Heart left ventricle (tissue), 16 donors: ENCODE measurements around the gene CECR2. TPM values are rescaled to one million over a fixed set of nuclear protein-coding genes. Genes with fewer than 3 reads are reported as not detected.

Source experiments
- ATAC-seq, 4 donors: fragments of 200-7000 bp; cut with Tn5 transposase; one replicate each; pipeline ENCODE4 v1.9.1; 2020 to 2022; ENCODE audit warnings: moderate library complexity in 4 of 4, mild to moderate bottlenecking in 3 of 4, moderate number of reproducible peaks in 1 of 4
- DNase-seq, 5 donors: peaks; one replicate each; pipeline ENCODE4 v3.0.0-alpha.2; 2020
- H3K27ac ChIP-seq, 12 donors: fragments of 200-600 bp; sonication (generic) in 4 of 12; one replicate each; pipeline versions ENCODE4 v1.5.0 to v1.8.0; 2016 to 2022; ENCODE audit warnings: mild to moderate bottlenecking in 2 of 12
- H3K27me3 ChIP-seq, 9 donors: fragments of 200-600 bp; sonication (generic) in 2 of 9; one replicate each; pipeline versions ENCODE4 v1.5.1 to v1.8.0; 2016 to 2022; ENCODE audit warnings: mild to moderate bottlenecking in 3 of 9
- H3K36me3 ChIP-seq, 9 donors: fragments of 200-600 bp; sonication (generic) in 2 of 9; one replicate each; pipeline versions ENCODE4 v1.5.0 to v1.8.0; 2018 to 2022; ENCODE audit warnings: mild to moderate bottlenecking in 2 of 9
- H3K4me1 ChIP-seq, 12 donors: fragments of 200-600 bp; sonication (generic) in 4 of 12; one replicate each; pipeline versions ENCODE4 v1.5.0 to v1.8.0; 2016 to 2022; ENCODE audit warnings: mild to moderate bottlenecking in 3 of 12
- H3K4me3 ChIP-seq, 12 donors: fragments of 200-600 bp; sonication (generic) in 4 of 12; one replicate each; pipeline versions ENCODE4 v1.5.0 to v1.8.0; 2017 to 2022; ENCODE audit warnings: mild to moderate bottlenecking in 9 of 12, moderate library complexity in 4 of 12
- H3K9me3 ChIP-seq, 12 donors: fragments of 200-600 bp; sonication (generic) in 4 of 12; one replicate each; pipeline versions ENCODE4 v1.5.0 to v1.8.0; 2016 to 2022; ENCODE audit warnings: mild to moderate bottlenecking in 1 of 12
- POLR2A ChIP-seq, 2 donors: fragments of 450-650 bp; IDR thresholded peaks; one replicate each; pipeline ENCODE4 v1.6.1; 2017; ENCODE audit warnings: antibody characterized with exemption in 2 of 2, mild to moderate bottlenecking in 2 of 2, moderate library complexity in 2 of 2
- WGBS, 4 donors: extraction: QIAGEN DNeasy Blood & Tissue Kit in 2 of 4; methylation state at CpG; one replicate each; pipeline versions ENCODE4 v1.1.5 to v1.1.7; 2013 to 2018; 5-methylcytosine and 5-hydroxymethylcytosine counted together
- intact Hi-C, 10 donors: fragments of 100-400 bp; cut with DNase I; formaldehyde crosslinking; loops; one replicate each; pipeline versions ENCODE4 v1.11.1 to v1.14.2; 2022
- polyA plus RNA-seq, 2 donors: library from polyadenylated mRNA; stranded (reverse); fragments of 200-250 nt; gene quantifications; one replicate each; pipeline ENCODE4 v1.2.3, GENCODE V29; 2013
- total RNA-seq, 9 donors: library from RNA; depleted of rRNA in 2 of 9; stranded (reverse); fragments of >200 nt in 2 of 9; fragmentation: NEBNext Ultra II Directional in 3 of 9; extraction: Animal tissue kit (Norgen Biotek cat#: 25700) in 3 of 9; gene quantifications; one replicate each; pipeline versions ENCODE4 v1.1.0 to v1.2.4, GENCODE V29; 2016 to 2023
- TF ChIP-seq, protein P1 (sequence below), 12 donors: fragments of 200-600 bp; sonication (generic) in 4 of 12; IDR thresholded peaks; one replicate each; pipeline versions ENCODE4 v1.5.0 to v1.8.0; 2018 to 2022; ENCODE audit warnings: antibody characterized with exemption in 12 of 12, mild to moderate bottlenecking in 5 of 12
- donor health status: ischemic (EF 13 %, LVEDD 7.1; RV severe dilation, severe dysfunction).
- donor health status: healthy with polysubstance abuse.
- donor health status: DM: no; HTN: yes; CAD: no.
- donor health status: DM: no; HTN: no; CAD: no.
- donor health status: ischemic (EF 25% LVEDD 6.9; RV normal size, moderate dysfunction).
- donor health status: ischemic (EF 25% LVEDD 5.7; RV mildly dilated, moderate dysfunction).
- donor health status: healthy.
- donor health status: DM: yes; HTN: yes; CAD: no.
- donor health status: ischemic (EF 35%, LVEDD 5.7; RV mildly dilated, moderate dysfunction).
- donor health status: nonischemic (EF 11% LVEDD 7.7; RV severe dilation, severe dysfunction).
- donor health status: DM: yes; HTN: yes; CAD: no.
- donor health status: PGD.
- donor health status: ischemic (EF 29% LVEDD 5.4; RV normal size, mild dysfunction).
- donor health status: nonischemic (EF 23%, LVEDD 6.1; RV moderate dilation, normal function).

Gene CECR2
- total and polyA plus RNA-seq, 11 donors, result 3.8 to 11.6 (median 6.8) TPM

GRCh38 chr22:17554814-17555213 is 185.6 kb downstream of the CECR2 start:
- 81 to 93% (median 91%) methylated on average over 4 of the region's 4 CpGs for WGBS, 4 donors
- H3K4me3 ChIP-seq, result no peak overlapping the region
- H3K9me3 ChIP-seq, result no peaks in the 10 kb centered on the region
- H3K4me1 ChIP-seq, result peaks cover 0 to 7% (median 0%) of the 10 kb centered on the region in 12 donors
- H3K27me3 ChIP-seq, result no peaks in the 10 kb centered on the region
- peaks cover 0 to 28% (median 0%) of the 10 kb centered on the region in 9 donors for H3K36me3 ChIP-seq
- intact Hi-C loops, result loop anchor here in 6 of 10 donors (1.0 to 10.0 kb wide), 5 partner anchors 10 to 232 kb away; no protein-coding TSS in a partner anchor
- ATAC-seq, result no peak
- TF ChIP-seq POLR2A (IDR thresholded peaks at IDR 0.05), result no peak
- TF ChIP-seq, protein P1, sequence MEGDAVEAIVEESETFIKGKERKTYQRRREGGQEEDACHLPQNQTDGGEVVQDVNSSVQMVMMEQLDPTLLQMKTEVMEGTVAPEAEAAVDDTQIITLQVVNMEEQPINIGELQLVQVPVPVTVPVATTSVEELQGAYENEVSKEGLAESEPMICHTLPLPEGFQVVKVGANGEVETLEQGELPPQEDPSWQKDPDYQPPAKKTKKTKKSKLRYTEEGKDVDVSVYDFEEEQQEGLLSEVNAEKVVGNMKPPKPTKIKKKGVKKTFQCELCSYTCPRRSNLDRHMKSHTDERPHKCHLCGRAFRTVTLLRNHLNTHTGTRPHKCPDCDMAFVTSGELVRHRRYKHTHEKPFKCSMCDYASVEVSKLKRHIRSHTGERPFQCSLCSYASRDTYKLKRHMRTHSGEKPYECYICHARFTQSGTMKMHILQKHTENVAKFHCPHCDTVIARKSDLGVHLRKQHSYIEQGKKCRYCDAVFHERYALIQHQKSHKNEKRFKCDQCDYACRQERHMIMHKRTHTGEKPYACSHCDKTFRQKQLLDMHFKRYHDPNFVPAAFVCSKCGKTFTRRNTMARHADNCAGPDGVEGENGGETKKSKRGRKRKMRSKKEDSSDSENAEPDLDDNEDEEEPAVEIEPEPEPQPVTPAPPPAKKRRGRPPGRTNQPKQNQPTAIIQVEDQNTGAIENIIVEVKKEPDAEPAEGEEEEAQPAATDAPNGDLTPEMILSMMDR (IDR thresholded peaks at IDR 0.05), result no peak
- no peak for DNase-seq
- H3K27ac ChIP-seq, result no peak overlapping the region

DNA sequence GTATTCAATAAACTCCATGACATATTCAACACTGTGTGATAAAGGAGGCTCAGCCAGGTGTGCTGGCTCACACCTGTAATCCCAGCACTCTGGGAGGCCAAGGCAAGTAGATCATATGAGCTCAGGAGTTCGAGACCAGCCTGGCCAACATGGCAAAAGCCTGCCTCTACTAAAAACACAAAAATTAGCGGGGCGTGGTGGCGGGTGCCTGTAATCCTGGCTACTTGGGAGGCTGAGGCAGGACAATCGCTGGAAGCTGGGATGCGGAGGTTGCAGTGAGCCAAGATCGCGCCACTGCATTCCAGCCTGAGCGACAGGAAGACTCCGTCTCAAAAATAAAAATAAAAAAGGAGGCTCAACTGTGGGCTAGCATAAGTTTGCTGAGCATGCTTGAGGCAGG is 189.9 kb downstream of the CECR2 start:
- Histone ChIP-seq H3K36me3 (peaks cover 0 to 6% (median 0%) of the 10 kb centered on the region in 9 donors), H3K27ac (peak overlapping the region in 3 of 12 donors; percentile 5 to 48 (median 41)), H3K27me3 (no peaks in the 10 kb centered on the region), H3K4me3 (no peak overlapping the region), H3K9me3 (no peaks in the 10 kb centered on the region), H3K4me1 (peaks cover 4 to 26% (median 21%) of the 10 kb centered on the region in 12 donors)
- TF ChIP-seq, protein P1 (IDR thresholded peaks at IDR 0.05), result no peak
- no peak for TF ChIP-seq POLR2A (IDR thresholded peaks at IDR 0.05)
- ATAC-seq (no peak), DNase-seq (no peak)
- intact Hi-C loops, result loop anchor here in 5 of 10 donors (5.0 to 10.0 kb wide), 4 partner anchors 156 to 228 kb away; no protein-coding TSS in a partner anchor
- WGBS, 4 donors, result 86 to 94% (median 90%) methylated on average over 10 of the region's 10 CpGs

- Histone ChIP-seq H3K27ac (peak within 1 kb of the TSS; percentile 66 to 94 (median 87)), H3K27me3 (no peaks in the 10 kb centered on the region), H3K4me3 (peak within 1 kb of the TSS in 6 of 12 donors; percentile 9 to 38 (median 28)), H3K36me3 (no peaks in the 10 kb centered on the region), H3K4me1 (peaks cover 4 to 33% (median 24%) of the 10 kb centered on the region in 12 donors), H3K9me3 (no peaks in the 10 kb centered on the region)
- ATAC-seq (peak; percentile 86 to 92 (median 90)), DNase-seq (peak; percentile 55 to 84 (median 78))
- 36 to 43% (median 39%) methylated on average over 17 of the region's 17 CpGs for WGBS, 4 donors
- intact Hi-C loops, result loop anchor here in 5 of 10 donors (1.0 to 10.0 kb wide), 6 partner anchors 8 to 222 kb away; partner anchors contain the start of genes BCL2L13 (in 2 of the 5) and ATP6V1E1 (in 1 of the 5)
- peak in 1 of 2 donors; percentile 49 for TF ChIP-seq POLR2A (IDR thresholded peaks at IDR 0.05)
- TF ChIP-seq, protein P1 (IDR thresholded peaks at IDR 0.05), result peak in 4 of 12 donors; percentile 10 to 18 (median 15)
Observed at GRCh38 chr22:17562906-17563870, 193.9 kb downstream of the CECR2 start, which contains the start of gene SLC25A18. Gene SLC25A18 (plus strand): TSS chr22:17563498. CDS start chr22:17579945, 16,447 bp downstream.
